Ascending aorta (tissue), 2 donors: Measurements from ENCODE around the gene FUT9. TPM values are rescaled to one million over a fixed set of nuclear protein-coding genes. Genes with fewer than 3 reads are reported as not detected.

Experiments used
- DNase-seq, 2 donors: peaks; one replicate each; pipeline ENCODE4 v3.0.0-alpha.2; 2019; ENCODE audit warnings: low spot score in 2 of 2
- H3K27ac ChIP-seq, 2 donors: fragments of 200-600 bp; sonication (generic); one replicate each; pipeline ENCODE4 v1.5.1; 2016 to 2017; ENCODE audit warnings: mild to moderate bottlenecking in 1 of 2
- H3K27me3 ChIP-seq: fragments of 200-600 bp; sonication (generic); one replicate; pipeline ENCODE4 v1.5.1; 2017
- H3K36me3 ChIP-seq, 2 donors: fragments of 200-600 bp; sonication (generic); one replicate each; pipeline ENCODE4 v1.5.1; 2016
- H3K4me1 ChIP-seq, 2 donors: fragments of 200-600 bp; sonication (generic); one replicate each; pipeline ENCODE4 v1.5.1; 2016 to 2017; ENCODE audit warnings: mild to moderate bottlenecking in 1 of 2
- H3K4me3 ChIP-seq, 2 donors: fragments of 200-600 bp; sonication (generic); one replicate each; pipeline ENCODE4 v1.5.1; 2016 to 2017; ENCODE audit warnings: mild to moderate bottlenecking in 1 of 2
- H3K9me3 ChIP-seq, 2 donors: fragments of 200-600 bp; sonication (generic); one replicate each; pipeline ENCODE4 v1.5.1; 2016
- intact Hi-C: fragments of 100-400 bp; cut with DNase I; formaldehyde crosslinking; loops from one replicate; pipeline ENCODE4 v1.15.1; 2023
- total RNA-seq: library from RNA; depleted of rRNA; stranded (reverse); fragments of >200 nt; gene quantifications from one replicate; pipeline ENCODE4 v1.1.0, GENCODE V29; 2016
- TF ChIP-seq, protein P1 (sequence below), 3 experiments: fragments of 200-600 bp in 2 of 3; fragments of 450-650 bp in 1 of 3; sonication (generic) in 2 of 3; IDR thresholded peaks; one replicate each; pipeline ENCODE4 v1.5.1; 2016 to 2019; ENCODE audit warnings: antibody characterized with exemption in 3 of 3, mild to moderate bottlenecking in 1 of 3, moderate library complexity in 1 of 3

The FUT9 gene
- total RNA-seq, 1 donor from 2014 or later, result not detected

DNA sequence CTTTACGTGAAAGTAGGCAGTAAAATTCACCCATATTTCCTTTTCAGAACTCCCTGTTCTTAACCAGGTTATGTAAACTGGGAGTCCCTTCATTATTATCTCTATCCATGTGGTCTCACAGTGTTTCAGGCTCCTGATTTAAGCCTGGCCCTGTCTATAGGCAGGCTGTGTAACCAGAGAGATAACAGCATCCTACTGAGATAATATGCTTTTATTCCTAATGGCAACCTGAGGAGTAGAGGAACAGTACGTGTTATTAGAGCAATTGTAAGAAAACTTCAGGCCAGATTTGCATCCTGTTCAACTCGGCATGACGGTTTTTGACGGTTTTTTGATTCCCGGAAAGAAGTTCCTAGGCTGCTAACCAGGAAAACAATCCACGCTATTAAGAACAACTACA, 16.9 kb downstream of the FUT9 start:
- H3K27ac ChIP-seq, result no peak overlapping the region
- no peak overlapping the region for H3K4me3 ChIP-seq
- H3K27me3 ChIP-seq, result no peaks in the 10 kb centered on the region
- intact Hi-C loops, result no loop called here
- H3K4me1 ChIP-seq, result no peaks in the 10 kb centered on the region
- H3K9me3 ChIP-seq, result no peaks in the 10 kb centered on the region
- no peaks in the 10 kb centered on the region for H3K36me3 ChIP-seq
- TF ChIP-seq, protein P1, sequence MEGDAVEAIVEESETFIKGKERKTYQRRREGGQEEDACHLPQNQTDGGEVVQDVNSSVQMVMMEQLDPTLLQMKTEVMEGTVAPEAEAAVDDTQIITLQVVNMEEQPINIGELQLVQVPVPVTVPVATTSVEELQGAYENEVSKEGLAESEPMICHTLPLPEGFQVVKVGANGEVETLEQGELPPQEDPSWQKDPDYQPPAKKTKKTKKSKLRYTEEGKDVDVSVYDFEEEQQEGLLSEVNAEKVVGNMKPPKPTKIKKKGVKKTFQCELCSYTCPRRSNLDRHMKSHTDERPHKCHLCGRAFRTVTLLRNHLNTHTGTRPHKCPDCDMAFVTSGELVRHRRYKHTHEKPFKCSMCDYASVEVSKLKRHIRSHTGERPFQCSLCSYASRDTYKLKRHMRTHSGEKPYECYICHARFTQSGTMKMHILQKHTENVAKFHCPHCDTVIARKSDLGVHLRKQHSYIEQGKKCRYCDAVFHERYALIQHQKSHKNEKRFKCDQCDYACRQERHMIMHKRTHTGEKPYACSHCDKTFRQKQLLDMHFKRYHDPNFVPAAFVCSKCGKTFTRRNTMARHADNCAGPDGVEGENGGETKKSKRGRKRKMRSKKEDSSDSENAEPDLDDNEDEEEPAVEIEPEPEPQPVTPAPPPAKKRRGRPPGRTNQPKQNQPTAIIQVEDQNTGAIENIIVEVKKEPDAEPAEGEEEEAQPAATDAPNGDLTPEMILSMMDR (IDR thresholded peaks at IDR 0.05), result no peak
- DNase-seq, result no peak

DNA sequence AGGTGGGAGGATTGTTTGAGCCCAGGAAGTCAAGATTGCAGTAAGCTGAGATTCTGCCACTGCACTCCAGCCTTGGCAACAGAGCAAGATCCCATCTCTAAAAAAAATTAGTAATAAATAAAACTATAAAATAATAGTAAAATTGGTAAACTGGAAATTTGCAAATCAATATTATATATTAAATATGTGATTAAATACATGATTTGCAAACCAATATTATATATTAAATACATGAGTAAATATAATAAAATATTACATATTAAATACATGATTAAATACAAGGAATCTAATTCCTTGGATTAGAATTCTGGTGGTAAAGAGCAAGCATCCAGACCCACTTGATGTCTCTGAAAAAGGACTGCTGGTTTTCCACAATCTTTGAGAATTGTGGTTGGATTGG, 35.8 kb downstream of the FUT9 start:
- intact Hi-C loops, result no loop called here
- no peaks in the 10 kb centered on the region for H3K36me3 ChIP-seq
- H3K27me3 ChIP-seq, result no peaks in the 10 kb centered on the region
- no peak overlapping the region for H3K4me3 ChIP-seq
- TF ChIP-seq, protein P1 (IDR thresholded peaks at IDR 0.05), result no peak
- H3K27ac ChIP-seq, result no peak overlapping the region
- H3K4me1 ChIP-seq, result no peaks in the 10 kb centered on the region
- H3K9me3 ChIP-seq, result no peaks in the 10 kb centered on the region
- no peak for DNase-seq

DNA sequence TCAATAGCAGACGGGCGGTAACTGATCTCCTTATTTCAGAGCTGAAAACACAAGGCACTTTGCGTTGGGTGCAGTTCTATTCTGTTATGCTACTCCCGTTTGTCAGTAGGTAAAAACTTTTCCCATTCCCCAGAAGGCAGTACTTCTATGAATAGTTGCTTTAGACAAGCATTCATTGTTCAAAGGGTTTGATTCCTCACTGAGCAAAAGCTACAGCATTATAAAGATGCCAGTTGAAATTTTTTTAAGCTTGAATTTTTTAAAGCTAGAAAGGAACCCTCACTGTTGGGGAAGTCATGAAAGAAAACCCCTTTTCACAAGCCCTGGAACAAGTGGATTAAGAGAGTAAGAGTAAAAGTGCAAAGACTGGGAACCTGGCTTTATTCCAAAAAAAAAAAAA, 42.3 kb downstream of the FUT9 start:
- H3K27ac ChIP-seq, result no peak overlapping the region
- no peak overlapping the region for H3K4me3 ChIP-seq
- H3K36me3 ChIP-seq, result no peaks in the 10 kb centered on the region
- no peak for DNase-seq
- no peaks in the 10 kb centered on the region for H3K9me3 ChIP-seq
- no peaks in the 10 kb centered on the region for H3K27me3 ChIP-seq
- intact Hi-C loops, result no loop called here
- TF ChIP-seq, protein P1 (IDR thresholded peaks at IDR 0.05), result no peak
- peaks cover 0 to 2% of the 10 kb centered on the region in 2 donors for H3K4me1 ChIP-seq

DNA sequence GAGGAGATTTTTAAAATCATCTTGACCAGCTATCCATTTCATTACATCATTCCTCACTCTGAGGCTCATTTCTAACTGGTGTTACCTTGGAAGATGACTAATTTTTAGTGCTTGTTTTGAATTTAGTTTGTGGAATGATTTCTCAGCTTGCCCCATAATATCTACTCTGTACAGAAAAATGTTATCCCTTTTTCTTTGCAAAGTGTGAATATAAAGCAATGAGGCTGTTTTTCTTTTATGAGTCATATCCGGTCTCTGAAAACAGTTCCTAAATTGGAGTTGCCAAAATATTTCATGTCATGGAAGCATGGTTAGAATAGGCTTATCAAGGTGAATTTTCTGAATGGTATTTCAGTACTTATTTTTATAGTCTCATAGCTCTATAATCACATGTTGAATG, 43.8 kb downstream of the FUT9 start:
- intact Hi-C loops, result no loop called here
- H3K27me3 ChIP-seq, result no peaks in the 10 kb centered on the region
- no peak overlapping the region for H3K4me3 ChIP-seq
- TF ChIP-seq, protein P1 (IDR thresholded peaks at IDR 0.05), result no peak
- H3K36me3 ChIP-seq, result no peaks in the 10 kb centered on the region
- H3K27ac ChIP-seq, result peak overlapping the region in 1 of 2 donors; percentile 23
- H3K4me1 ChIP-seq, result peaks cover 0 to 2% of the 10 kb centered on the region in 2 donors
- H3K9me3 ChIP-seq, result no peaks in the 10 kb centered on the region
- no peak for DNase-seq

DNA sequence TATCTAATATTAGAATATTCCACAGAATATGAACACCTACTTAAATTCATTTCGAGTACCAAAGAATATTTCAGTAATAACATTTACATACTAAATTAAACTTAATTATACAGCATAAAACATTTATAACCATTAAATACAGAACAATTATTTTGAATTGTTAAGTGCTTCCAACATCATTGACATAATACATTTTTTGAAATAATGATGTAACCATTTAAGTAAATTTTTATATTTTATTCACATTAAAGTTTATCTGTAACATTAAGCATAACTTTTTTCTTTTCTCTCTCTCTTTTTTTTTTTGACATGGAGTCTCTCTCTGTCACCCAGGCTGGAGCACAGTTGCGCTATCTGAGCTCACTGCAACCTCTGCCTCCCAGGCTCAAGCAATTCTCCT, 44.5 kb downstream of the FUT9 start:
- DNase-seq, result no peak
- intact Hi-C loops, result no loop called here
- Histone ChIP-seq H3K4me1 (peaks cover 0 to 2% of the 10 kb centered on the region in 2 donors), H3K27ac (no peak overlapping the region), H3K36me3 (no peaks in the 10 kb centered on the region), H3K4me3 (no peak overlapping the region), H3K9me3 (no peaks in the 10 kb centered on the region), H3K27me3 (no peaks in the 10 kb centered on the region)
- TF ChIP-seq, protein P1 (IDR thresholded peaks at IDR 0.05), result no peak

DNA sequence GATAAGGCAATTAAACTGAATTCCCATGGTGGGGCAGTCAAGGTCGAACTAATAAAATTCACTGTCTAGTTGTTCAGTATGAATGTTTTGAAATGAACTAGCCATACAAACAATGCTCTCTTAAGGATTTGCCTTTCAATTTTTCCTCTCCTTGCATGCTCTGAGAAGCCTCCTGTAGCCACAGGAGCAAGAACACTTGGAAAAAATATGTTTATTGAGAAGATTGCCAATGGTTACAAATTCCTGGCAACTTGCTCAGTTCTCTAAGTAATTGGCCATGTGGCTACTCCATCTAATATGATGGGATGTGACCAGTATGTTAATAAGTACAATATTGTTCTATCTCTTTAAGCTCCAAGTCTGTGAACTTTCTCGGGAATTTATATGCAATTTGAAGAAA, 49.4 kb downstream of the FUT9 start:
- Histone ChIP-seq H3K4me1 (no peaks in the 10 kb centered on the region), H3K27me3 (no peaks in the 10 kb centered on the region), H3K27ac (no peak overlapping the region), H3K36me3 (no peaks in the 10 kb centered on the region), H3K9me3 (no peaks in the 10 kb centered on the region), H3K4me3 (no peak overlapping the region)
- no peak for DNase-seq
- intact Hi-C loops, result no loop called here
- TF ChIP-seq, protein P1 (IDR thresholded peaks at IDR 0.05), result no peak
